GM19372 (cell line): ENCODE results near the gene FRAT1.

Source experiments
- ATAC-seq: cut with Tn5 transposase; IDR thresholded peaks from one replicate; pipeline ENCODE4 v1.9.1; 2021; ENCODE audit warnings: mild to moderate bottlenecking, low read depth, moderate library complexity; ENCODE audit not compliant: unreplicated experiment

The FRAT1 gene

DNA sequence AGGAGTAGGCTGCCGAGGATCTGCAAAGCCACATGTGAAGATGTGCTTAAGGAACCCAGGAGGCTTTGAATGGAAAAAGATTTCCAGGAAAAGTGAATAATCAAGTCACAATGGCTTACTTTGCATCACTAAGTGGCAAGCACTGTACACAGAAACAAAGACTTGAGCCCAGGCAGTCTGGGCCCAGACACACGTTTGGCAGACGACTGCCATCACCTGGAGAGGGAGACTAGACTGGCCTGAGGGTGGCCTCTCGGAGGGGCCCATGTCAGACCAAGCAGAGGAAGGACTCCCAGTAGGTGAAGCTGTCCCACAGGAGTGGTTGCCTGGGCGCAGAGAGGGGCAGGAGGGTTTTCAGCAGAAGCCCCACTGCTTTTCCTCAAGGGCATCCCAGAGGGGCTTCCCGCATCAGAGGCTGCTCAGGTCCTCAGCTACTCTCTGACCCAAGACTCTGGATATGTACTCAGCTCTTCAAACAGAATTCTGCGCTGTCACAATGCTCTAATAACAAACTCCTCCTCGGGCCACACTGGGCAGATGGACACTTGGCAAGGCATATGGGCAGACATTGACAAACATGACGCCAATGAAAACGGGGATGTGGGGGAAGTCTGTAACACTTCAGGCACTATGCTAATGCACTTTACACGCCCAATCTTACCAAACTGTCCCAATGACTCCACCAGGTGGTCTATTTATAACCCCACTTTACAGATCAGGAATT lies 43.4 kb downstream of the FRAT1 start:
- ATAC-seq, result no peak

DNA sequence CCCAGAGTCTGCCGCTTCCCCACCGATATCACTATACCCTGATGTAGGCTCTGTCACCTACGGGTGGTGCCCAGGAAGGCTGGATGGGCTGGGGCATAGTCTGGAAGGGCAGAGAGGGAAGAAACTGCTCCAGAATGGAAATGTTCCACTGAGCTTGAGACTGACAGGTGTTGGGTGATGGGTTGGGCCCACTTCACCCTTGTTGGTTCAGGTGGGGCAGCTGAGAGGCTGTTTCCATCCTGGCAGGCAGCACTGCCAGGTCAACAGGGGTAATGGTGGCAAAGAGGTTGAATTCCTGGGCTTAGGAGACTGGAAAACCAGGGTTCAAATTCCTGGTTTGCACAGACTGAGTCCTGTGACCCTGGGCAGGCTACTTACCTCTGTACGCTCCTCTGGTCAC lies 44.0 kb downstream of the FRAT1 start:
- ATAC-seq, result no peak

DNA sequence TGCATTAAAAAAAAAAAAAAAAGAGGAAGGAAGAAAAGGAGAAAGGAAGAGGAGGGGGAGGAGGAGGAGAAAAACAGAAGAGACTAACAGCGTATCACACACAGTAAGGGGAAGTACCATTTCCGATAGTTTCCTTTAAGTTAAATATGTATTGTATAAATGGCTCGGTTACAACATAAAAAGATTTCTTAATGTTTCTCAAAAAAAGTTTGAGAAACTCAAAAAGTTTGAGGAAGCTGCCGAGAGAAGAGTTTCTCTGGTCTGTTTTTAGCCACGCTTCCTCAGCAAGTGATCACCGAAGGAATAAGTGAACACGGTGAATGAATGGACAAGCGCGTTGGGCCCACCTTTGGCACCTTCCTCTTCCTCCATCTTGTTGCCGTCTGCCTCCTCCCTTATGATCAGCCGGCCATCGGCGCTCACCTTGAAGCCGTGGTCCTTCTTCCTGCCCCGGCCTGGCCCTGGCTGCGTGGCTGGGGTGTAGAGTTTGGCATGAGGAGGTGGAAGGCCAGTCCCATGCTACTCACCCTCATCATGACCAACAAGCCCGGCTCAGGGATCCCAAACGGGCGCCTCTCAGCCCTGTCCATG lies 46.8 kb downstream of the FRAT1 start:
- no peak for ATAC-seq

GRCh38 chr10:97366572-97366971 lies 47.5 kb downstream of the FRAT1 start:
- no peak for ATAC-seq

DNA sequence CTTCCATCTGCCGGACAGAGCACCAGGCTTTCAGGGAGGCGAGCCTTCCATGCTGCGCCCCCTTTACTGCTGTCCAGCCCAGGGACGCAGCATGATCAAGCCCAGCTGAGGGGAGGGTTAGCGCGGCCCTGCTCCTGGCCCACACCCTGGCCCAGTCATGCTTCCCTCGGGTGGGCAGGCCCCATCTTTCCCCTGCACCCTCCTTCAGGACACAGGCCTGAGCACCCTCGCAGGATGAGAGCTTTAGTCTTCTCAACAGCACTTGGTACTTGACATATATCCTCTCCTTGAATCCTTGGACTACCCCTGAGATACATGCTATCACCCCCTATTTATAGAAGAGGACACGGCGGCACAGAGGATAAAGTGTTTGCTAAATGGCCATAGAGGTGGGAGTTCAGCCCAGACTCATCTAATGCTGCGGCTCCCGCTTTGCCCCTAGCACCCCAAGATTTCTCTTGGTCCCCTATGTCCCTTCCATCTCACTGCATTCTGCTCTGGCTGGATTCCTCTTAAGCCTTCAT lies 48.1 kb downstream of the FRAT1 start:
- ATAC-seq, result no peak
